Adrenal gland (tissue), 12 donors: Measurements from ENCODE around the gene FMN1. TPM values are rescaled to one million over a fixed set of nuclear protein-coding genes. Genes with fewer than 3 reads are reported as not detected.

Experiments
- DNase-seq, 7 donors: peaks; one replicate each; pipeline ENCODE4 v3.0.0-alpha.2; 2019 to 2020
- H3K27ac ChIP-seq, 5 donors: fragments of 200-600 bp; sonication (generic) in 4 of 5; 1 replicate in 3 of 5; 2 replicates in 2 of 5; pipeline versions ENCODE4 v1.5.1 to v1.8.0; 2016 to 2020; ENCODE audit warnings: mild to moderate bottlenecking in 1 of 5
- H3K27me3 ChIP-seq: fragments of 200-600 bp; 2 replicates; pipeline ENCODE4 v1.8.0; 2021
- H3K36me3 ChIP-seq, 2 donors: fragments of 200-600 bp; replicated peaks in 1 of 2; 1 replicate in 1 of 2; 2 replicates in 1 of 2; pipeline versions ENCODE4 v1.5.1 to v1.8.0; 2018 to 2022
- H3K4me1 ChIP-seq, 2 donors: fragments of 200-600 bp; replicated peaks in 1 of 2; 1 replicate in 1 of 2; 2 replicates in 1 of 2; pipeline versions ENCODE4 v1.5.1 to v1.8.0; 2018 to 2021
- H3K4me3 ChIP-seq, 4 donors: fragments of 200-600 bp; sonication (generic) in 3 of 4; one replicate each; pipeline ENCODE4 v1.5.1; 2016 to 2018
- H3K9me3 ChIP-seq, 3 donors: fragments of 200-600 bp; sonication (generic) in 1 of 3; replicated peaks in 1 of 3; 1 replicate in 2 of 3; 2 replicates in 1 of 3; pipeline versions ENCODE4 v1.5.1 to v1.8.0; 2016 to 2021
- POLR2A ChIP-seq, 2 donors: fragments of 450-650 bp; IDR thresholded peaks; one replicate each; pipeline ENCODE4 v1.6.1; 2017; ENCODE audit warnings: antibody characterized with exemption in 2 of 2, mild to moderate bottlenecking in 2 of 2, moderate library complexity in 1 of 2
- WGBS, 4 donors: extraction: QIAGEN DNeasy Blood & Tissue Kit in 2 of 4; methylation state at CpG; one replicate each; pipeline versions ENCODE4 v1.1.5 to v1.1.7; 2013 to 2017; 5-methylcytosine and 5-hydroxymethylcytosine counted together
- intact Hi-C, 2 donors: fragments of 100-400 bp; cut with DNase I; formaldehyde crosslinking; loops; one replicate each; pipeline versions ENCODE4 v1.14.1 to v1.15.0; 2022 to 2023
- polyA plus RNA-seq, 3 donors: library from polyadenylated mRNA; stranded (reverse); fragments of 200-250 nt in 2 of 3; fragments of 350-450 nt in 1 of 3; fragmentation: Illumina TruSeq in 1 of 3; extraction: RNeasy Lipid Tissue Mini Kit (QIAGEN cat#74804) in 1 of 3; gene quantifications; one replicate each; pipeline ENCODE4 v1.2.3, GENCODE V29; 2013 to 2014
- total RNA-seq, 9 donors: library from RNA; depleted of rRNA in 4 of 9; stranded (reverse); fragments of >200 nt in 4 of 9; fragments of 120-200 nt in 1 of 9; fragmentation: NEBNext Ultra II Directional in 1 of 9; extraction: Animal tissue kit (Norgen Biotek cat#: 25700) in 1 of 9; gene quantifications; one replicate each; pipeline versions ENCODE4 v1.1.0 to v1.2.4, GENCODE V29; 2013 to 2023
- TF ChIP-seq, protein P1 (sequence below), 6 experiments: fragments of 450-650 bp in 4 of 6; fragments of 200-600 bp in 2 of 6; sonication (generic) in 1 of 6; IDR thresholded peaks; 1 replicate in 5 of 6; 2 replicates in 1 of 6; pipeline versions ENCODE4 v1.5.1 to v1.8.0; 2016 to 2021; ENCODE audit warnings: antibody characterized with exemption in 6 of 6, mild to moderate bottlenecking in 2 of 6, moderate library complexity in 1 of 6
- donor health status: healthy with polysubstance abuse.
- donor health status: Bipolar disorder and iron deficiency.
- donor health status: DM: yes; HTN: yes; CAD: no.
- donor health status: DM: no; HTN: no; CAD: no.
- donor health status: DM: no; HTN: no; CAD: no.
- donor health status: DM: yes; HTN: yes; CAD: no.

The FMN1 gene
- total and polyA plus RNA-seq, 12 donors: 0.37 to 29.2 (median 11.4) TPM

DNA sequence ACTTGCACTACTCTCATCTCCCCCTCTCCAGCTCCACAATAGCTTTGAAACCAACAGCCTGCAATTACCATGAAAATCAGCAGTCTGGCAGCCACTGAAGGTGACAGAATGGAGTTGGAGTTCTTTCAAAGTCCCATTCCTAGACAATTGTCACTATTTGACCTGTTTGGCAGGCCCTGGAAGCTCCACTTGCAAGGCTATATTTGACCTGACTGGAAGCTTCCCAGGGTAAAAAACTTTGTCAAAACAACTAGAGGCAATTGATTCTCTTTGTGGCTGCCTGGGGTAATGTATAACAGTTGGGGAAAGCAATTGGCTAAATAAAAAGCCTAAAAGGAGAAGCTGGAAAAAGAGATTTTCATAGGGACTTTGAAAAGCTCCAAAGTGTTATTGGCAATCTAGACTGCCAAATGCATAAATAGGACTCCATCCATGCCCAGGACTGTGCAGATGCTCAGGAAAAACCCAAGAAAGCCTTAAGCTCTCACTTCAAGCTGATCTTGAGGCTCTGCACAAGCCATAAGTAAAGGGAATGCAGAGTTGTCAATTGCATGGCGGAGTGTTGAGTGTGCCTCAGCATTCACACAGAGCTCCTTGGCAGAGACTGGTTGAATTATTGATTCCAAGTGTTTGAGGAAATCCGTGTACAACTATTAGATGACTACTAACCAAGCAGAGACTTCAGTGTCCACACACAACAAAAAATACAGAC is 458.4 kb downstream of the FMN1 start:
- H3K27ac ChIP-seq: no peak overlapping the region
- no peaks in the 10 kb centered on the region for H3K9me3 ChIP-seq
- peaks cover 2% of the 10 kb centered on the region for H3K27me3 ChIP-seq
- no peaks in the 10 kb centered on the region for H3K4me1 ChIP-seq
- H3K36me3 ChIP-seq: no peaks in the 10 kb centered on the region
- no peak overlapping the region for H3K4me3 ChIP-seq
- no peak for DNase-seq
- intact Hi-C loops: no loop called here
- TF ChIP-seq, protein P1, sequence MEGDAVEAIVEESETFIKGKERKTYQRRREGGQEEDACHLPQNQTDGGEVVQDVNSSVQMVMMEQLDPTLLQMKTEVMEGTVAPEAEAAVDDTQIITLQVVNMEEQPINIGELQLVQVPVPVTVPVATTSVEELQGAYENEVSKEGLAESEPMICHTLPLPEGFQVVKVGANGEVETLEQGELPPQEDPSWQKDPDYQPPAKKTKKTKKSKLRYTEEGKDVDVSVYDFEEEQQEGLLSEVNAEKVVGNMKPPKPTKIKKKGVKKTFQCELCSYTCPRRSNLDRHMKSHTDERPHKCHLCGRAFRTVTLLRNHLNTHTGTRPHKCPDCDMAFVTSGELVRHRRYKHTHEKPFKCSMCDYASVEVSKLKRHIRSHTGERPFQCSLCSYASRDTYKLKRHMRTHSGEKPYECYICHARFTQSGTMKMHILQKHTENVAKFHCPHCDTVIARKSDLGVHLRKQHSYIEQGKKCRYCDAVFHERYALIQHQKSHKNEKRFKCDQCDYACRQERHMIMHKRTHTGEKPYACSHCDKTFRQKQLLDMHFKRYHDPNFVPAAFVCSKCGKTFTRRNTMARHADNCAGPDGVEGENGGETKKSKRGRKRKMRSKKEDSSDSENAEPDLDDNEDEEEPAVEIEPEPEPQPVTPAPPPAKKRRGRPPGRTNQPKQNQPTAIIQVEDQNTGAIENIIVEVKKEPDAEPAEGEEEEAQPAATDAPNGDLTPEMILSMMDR (IDR thresholded peaks at IDR 0.05): no peak
- no peak for TF ChIP-seq POLR2A (IDR thresholded peaks at IDR 0.05)
- 58 to 76% (median 65%) methylated on average over 2 of the region's 2 CpGs for WGBS, 4 donors

DNA sequence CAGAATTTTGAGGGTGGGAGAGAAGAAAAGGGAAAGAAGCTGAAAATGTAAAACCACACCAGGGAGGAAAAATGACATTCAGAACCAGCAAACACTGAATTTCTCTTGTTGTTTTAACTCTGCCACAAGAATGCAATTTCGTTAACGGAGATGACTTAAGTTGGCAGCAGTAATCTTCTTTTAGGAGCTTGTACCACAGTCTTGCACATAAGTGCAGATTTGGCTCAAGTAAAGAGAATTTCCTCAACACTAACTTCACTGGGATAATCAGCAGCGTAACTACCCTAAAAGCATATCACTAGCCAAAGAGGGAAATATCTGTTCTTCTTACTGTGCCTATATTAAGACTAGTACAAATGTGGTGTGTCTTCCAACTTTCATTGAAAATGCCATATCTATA is 461.2 kb downstream of the FMN1 start:
- intact Hi-C loops: no loop called here

DNA sequence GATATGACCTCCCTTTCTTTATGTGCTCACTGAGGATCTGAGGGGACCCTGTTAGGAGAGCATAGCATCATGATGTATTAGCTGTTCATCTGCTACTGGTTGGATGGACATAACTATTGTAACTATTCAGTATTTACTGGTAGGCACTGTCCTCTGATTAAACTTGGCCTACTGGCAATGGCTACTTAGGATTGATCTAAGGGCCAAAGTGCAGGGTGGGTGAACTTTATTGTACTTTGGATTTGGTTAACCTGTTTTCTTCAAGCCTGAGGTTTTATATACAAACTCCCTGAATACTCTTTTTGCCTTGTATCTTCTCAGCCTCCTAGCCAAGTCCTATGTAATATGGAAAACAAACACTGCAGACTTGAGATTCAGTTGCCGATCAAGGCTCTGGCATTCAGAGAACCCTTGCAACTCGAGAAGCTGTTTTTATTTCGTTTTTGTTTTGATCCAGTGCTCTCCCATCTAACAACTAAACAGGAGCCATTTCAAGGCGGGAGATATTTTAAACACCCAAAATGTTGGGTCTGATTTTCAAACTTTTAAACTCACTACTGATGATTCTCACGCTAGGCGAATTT is 461.8 kb downstream of the FMN1 start:
- H3K4me1 ChIP-seq: no peaks in the 10 kb centered on the region
- DNase-seq: no peak
- H3K27me3 ChIP-seq: peaks cover 10% of the 10 kb centered on the region
- no peak overlapping the region for H3K27ac ChIP-seq
- no peak overlapping the region for H3K4me3 ChIP-seq
- intact Hi-C loops: no loop called here
- no peaks in the 10 kb centered on the region for H3K36me3 ChIP-seq
- WGBS, 4 donors: 67 to 81% (median 77%) methylated on average over 6 of the region's 6 CpGs
- no peaks in the 10 kb centered on the region for H3K9me3 ChIP-seq
- TF ChIP-seq, protein P1 (IDR thresholded peaks at IDR 0.05): no peak
- no peak for TF ChIP-seq POLR2A (IDR thresholded peaks at IDR 0.05)

More for the DNA sequence above, 461.2 kb downstream of the FMN1 start:
- no peak overlapping the region for H3K27ac ChIP-seq
- WGBS, 4 donors: 42 to 89% (median 65%) methylated on average over 3 of the region's 3 CpGs
- no peaks in the 10 kb centered on the region for H3K4me1 ChIP-seq
- peaks cover 10% of the 10 kb centered on the region for H3K27me3 ChIP-seq
- TF ChIP-seq POLR2A (IDR thresholded peaks at IDR 0.05): no peak
- TF ChIP-seq, protein P1 (IDR thresholded peaks at IDR 0.05): no peak
- no peak for DNase-seq
- no peak overlapping the region for H3K4me3 ChIP-seq
- no peaks in the 10 kb centered on the region for H3K36me3 ChIP-seq
- H3K9me3 ChIP-seq: no peaks in the 10 kb centered on the region

DNA sequence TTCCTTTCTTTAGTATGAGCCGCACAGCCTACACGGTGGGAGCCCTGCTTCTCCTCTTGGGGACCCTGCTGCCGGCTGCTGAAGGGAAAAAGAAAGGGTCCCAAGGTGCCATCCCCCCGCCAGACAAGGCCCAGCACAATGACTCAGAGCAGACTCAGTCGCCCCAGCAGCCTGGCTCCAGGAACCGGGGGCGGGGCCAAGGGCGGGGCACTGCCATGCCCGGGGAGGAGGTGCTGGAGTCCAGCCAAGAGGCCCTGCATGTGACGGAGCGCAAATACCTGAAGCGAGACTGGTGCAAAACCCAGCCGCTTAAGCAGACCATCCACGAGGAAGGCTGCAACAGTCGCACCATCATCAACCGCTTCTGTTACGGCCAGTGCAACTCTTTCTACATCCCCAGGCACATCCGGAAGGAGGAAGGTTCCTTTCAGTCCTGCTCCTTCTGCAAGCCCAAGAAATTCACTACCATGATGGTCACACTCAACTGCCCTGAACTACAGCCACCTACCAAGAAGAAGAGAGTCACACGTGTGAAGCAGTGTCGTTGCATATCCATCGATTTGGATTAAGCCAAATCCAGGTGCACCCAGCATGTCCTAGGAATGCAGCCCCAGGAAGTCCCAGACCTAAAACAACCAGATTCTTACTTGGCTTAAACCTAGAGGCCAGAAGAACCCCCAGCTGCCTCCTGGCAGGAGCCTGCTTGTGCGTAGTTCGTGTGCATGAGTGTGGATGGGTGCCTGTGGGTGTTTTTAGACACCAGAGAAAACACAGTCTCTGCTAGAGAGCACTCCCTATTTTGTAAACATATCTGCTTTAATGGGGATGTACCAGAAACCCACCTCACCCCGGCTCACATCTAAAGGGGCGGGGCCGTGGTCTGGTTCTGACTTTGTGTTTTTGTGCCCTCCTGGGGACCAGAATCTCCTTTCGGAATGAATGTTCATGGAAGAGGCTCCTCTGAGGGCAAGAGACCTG is 463.5 kb downstream of the FMN1 start:
- H3K27ac ChIP-seq: no peak overlapping the region
- peaks cover 10% of the 10 kb centered on the region for H3K27me3 ChIP-seq
- H3K36me3 ChIP-seq: no peaks in the 10 kb centered on the region
- H3K4me1 ChIP-seq: no peaks in the 10 kb centered on the region
- peak in 5 of 7 donors; percentile 17 to 30 (median 24) for DNase-seq
- WGBS, 4 donors: 45 to 63% (median 50%) methylated on average over 19 to 27 of the region's 27 CpGs
- H3K4me3 ChIP-seq: no peak overlapping the region
- intact Hi-C loops: no loop called here
- TF ChIP-seq, protein P1 (IDR thresholded peaks at IDR 0.05): no peak
- no peaks in the 10 kb centered on the region for H3K9me3 ChIP-seq
